ENCODE results near the gene DYNLL1.
"Not testable (repeated sequence)": the region's sequence is repeated elsewhere in the genome, so short reads cannot be mapped to it uniquely, and the experiment has no call there.

The DYNLL1 gene

GRCh38 chr12:120473807-120474615 lies 21.9 kb upstream of the DYNLL1 start:
- no peak for DNase-seq
- intact Hi-C loops (cut with DNase I) = loop anchor here (10.0 kb wide), 1 partner anchor 61 kb away; the partner anchor contains the start of gene RNF10

GRCh38 chr12:120474616-120474960 lies 21.3 kb upstream of the DYNLL1 start:
- intact Hi-C loops (cut with DNase I) = loop anchor here (10.0 kb wide), 1 partner anchor 60 kb away; the partner anchor contains the start of gene RNF10
- peak in 5 of 10 donors; percentile 20 to 88 (median 54) for DNase-seq

- no peak for DNase-seq
- intact Hi-C loops (cut with DNase I) = loop anchor here (10.0 kb wide), 1 partner anchor 59 kb away; the partner anchor contains the start of gene RNF10
Measured at GRCh38 chr12:120475643-120476042, 20.3 kb upstream of the DYNLL1 start.

- DNase-seq = no peak
- intact Hi-C loops (cut with DNase I) = loop anchor here (10.0 kb wide), 1 partner anchor 55 kb away; the partner anchor contains the start of gene RNF10
Measured at GRCh38 chr12:120479458-120479857, 16.5 kb upstream of the DYNLL1 start.

- intact Hi-C loops (cut with DNase I) = no loop called here
- DNase-seq = no peak
Measured at GRCh38 chr12:120480211-120480610, 15.7 kb upstream of the DYNLL1 start.

GRCh38 chr12:120481022-120481767 lies 14.7 kb upstream of the DYNLL1 start:
- intact Hi-C loops (cut with DNase I) = no loop called here
- DNase-seq = no peak

- intact Hi-C loops (cut with DNase I) = no loop called here
- no peak for DNase-seq
Measured at GRCh38 chr12:120483621-120484020, 12.3 kb upstream of the DYNLL1 start.

GRCh38 chr12:120485961-120486881 lies 9.7 kb upstream of the DYNLL1 start:
- intact Hi-C loops (cut with DNase I) = no loop called here

GRCh38 chr12:120487552-120487951 lies 8.4 kb upstream of the DYNLL1 start:
- intact Hi-C loops (cut with DNase I) = not testable (repeated sequence)

More at GRCh38 chr12:120485961-120486881, 9.7 kb upstream of the DYNLL1 start:
- no peak for DNase-seq

GRCh38 chr12:120488057-120488640 lies 7.8 kb upstream of the DYNLL1 start:
- intact Hi-C loops (cut with DNase I) = no loop called here
- peak in 7 of 10 donors; percentile 40 to 89 (median 60) for DNase-seq

More at GRCh38 chr12:120487552-120487951, 8.4 kb upstream of the DYNLL1 start:
- DNase-seq = not testable (repeated sequence)

GRCh38 chr12:120489018-120489417 lies 6.9 kb upstream of the DYNLL1 start:
- intact Hi-C loops (cut with DNase I) = no loop called here
- no peak for DNase-seq

GRCh38 chr12:120490325-120490724 lies 5.6 kb upstream of the DYNLL1 start:
- no peak for DNase-seq
- intact Hi-C loops (cut with DNase I) = no loop called here

- DNase-seq = peak in 3 of 10 donors; percentile 27 to 84 (median 70)
- intact Hi-C loops (cut with DNase I) = no loop called here
Measured at GRCh38 chr12:120490833-120491512, 4.9 kb upstream of the DYNLL1 start.

- intact Hi-C loops (cut with DNase I) = no loop called here
- DNase-seq = no peak
Measured at GRCh38 chr12:120495186-120495730, 655 bp upstream of the DYNLL1 start.

GRCh38 chr12:120496413-120497340 lies 764 bp downstream of the DYNLL1 start:
- DNase-seq = peak; percentile 64 to 97 (median 80)
- intact Hi-C loops (cut with DNase I) = loop anchor here (1.0 to 2.0 kb wide), 2 partner anchors 27 to 32 kb away; partner anchors contain the start of genes COQ5 and SRSF9

GRCh38 chr12:120497524-120498150 lies 1.7 kb downstream of the DYNLL1 start:
- intact Hi-C loops (cut with DNase I) = loop anchor here (2.0 kb wide), 1 partner anchor 31 kb away; the partner anchor contains the start of gene COQ5
- DNase-seq = no peak

GRCh38 chr12:120498870-120499515 lies 3.1 kb downstream of the DYNLL1 start:
- DNase-seq = no peak
- intact Hi-C loops (cut with DNase I) = no loop called here

Data from posterior cingulate gyrus (tissue), 11 donors.